Ammon's horn (tissue), 1 donor: ENCODE measurements around the gene BCDIN3D.
"Not testable (repeated sequence)": the region's sequence is repeated elsewhere in the genome, so short reads cannot be mapped to it uniquely, and the experiment has no call there.

Source experiments
- DNase-seq: peaks from one replicate; pipeline ENCODE4 v3.0.0-alpha.2; 2016; ENCODE audit warnings: low spot score

Gene BCDIN3D

GRCh38 chr12:49855890-49856289 lies 13.0 kb upstream of the BCDIN3D start:
- DNase-seq: not testable (repeated sequence)

DNA sequence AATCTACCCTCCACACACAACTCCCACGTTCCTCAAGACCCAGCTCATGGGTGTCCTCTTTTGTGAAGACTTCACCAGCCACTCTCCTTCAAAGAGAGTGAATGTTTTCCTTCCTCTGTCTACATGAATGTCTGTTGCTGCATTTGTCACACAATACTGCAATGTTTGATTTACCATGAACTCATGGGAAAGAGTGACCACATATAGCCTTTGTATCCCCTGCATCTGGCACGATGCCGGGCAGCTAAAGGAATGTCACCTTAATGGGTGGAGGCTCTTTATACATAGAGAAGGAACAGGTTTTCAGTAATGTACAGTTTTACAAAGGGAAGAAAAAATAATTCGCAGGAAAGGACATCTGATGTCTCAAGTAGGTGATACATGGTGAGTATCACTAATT lies 12.1 kb upstream of the BCDIN3D start:
- DNase-seq: no peak

- DNase-seq: no peak
Observed at GRCh38 chr12:49853671-49854070, 10.8 kb upstream of the BCDIN3D start.

- DNase-seq: no peak
Observed at GRCh38 chr12:49847161-49847560, 4.3 kb upstream of the BCDIN3D start.

- DNase-seq: no peak
Observed at GRCh38 chr12:49846032-49846431, 3.1 kb upstream of the BCDIN3D start.

- DNase-seq: no peak
Observed at GRCh38 chr12:49843876-49844437, 1.1 kb upstream of the BCDIN3D start.

DNA sequence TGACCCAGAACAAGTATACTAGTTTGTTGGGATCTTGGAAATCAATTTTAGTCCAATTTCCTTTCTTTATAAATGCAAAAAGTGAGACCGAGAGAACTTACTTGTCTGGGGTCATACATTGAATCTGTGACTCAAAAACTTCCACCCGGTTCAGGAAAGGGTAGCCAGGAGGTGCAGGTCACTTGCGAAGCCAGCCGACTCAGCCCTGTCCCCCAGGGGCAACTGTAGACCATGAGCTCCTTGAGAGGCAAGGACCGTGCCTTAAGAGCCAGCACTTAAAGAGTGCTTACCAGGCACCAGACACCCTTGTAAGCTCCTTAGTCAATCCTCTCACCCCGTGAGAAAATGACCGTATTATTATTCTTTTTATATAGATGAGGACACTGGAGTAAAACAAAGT lies 505 bp upstream of the BCDIN3D start:
- no peak for DNase-seq

GRCh38 chr12:49838973-49839633 lies 3.8 kb downstream of the BCDIN3D start:
- peak; percentile 47 for DNase-seq

DNA sequence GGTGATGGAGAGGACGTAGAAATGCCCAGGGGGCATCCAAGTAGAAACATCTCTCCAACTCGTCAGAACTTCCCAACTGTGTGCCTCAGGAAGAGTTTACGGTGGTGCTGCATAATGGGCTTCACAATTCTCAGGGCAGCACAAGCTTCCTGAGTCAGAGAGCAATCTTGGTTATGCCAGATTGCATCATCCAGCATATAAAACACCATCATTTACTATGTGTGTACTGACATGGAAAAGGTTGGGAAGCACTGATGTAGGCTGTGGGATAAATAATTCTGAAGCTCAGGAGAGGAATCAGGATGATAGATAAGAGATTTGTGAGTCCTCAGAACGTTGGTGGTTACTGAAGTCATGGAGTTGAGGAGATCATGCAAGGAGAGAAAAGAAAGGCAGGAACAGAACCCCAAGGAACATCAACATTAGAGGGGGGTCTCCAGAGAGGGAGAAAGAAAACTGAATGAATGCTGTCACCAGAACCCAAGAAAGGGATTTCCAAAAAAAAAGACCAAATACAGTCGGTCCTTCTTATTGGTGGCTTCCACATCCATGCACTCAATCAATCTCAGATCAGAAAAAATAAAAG lies 10.0 kb downstream of the BCDIN3D start:
- DNase-seq: no peak

GRCh38 chr12:49831717-49832116 lies 11.2 kb downstream of the BCDIN3D start:
- no peak for DNase-seq

GRCh38 chr12:49828133-49829091 lies 14.5 kb downstream of the BCDIN3D start, which contains the start of gene NCKAP5L:
NCKAP5L (minus strand) TSS chr12:49828413; CDS start chr12:49804044, 24,369 bp downstream.
- DNase-seq: peak; percentile 96

- DNase-seq: peak; percentile 69
Observed at GRCh38 chr12:49827401-49828099, 15.4 kb downstream of the BCDIN3D start.

GRCh38 chr12:49827051-49827400 lies 15.9 kb downstream of the BCDIN3D start:
- DNase-seq: peak; percentile 28

- DNase-seq: no peak
Observed at GRCh38 chr12:49825971-49826421, 16.9 kb downstream of the BCDIN3D start.

GRCh38 chr12:49825360-49825970 lies 17.4 kb downstream of the BCDIN3D start:
- DNase-seq: peak; percentile 58

- peak; percentile 60 for DNase-seq
Observed at GRCh38 chr12:49824895-49825294, 18.0 kb downstream of the BCDIN3D start.

GRCh38 chr12:49824416-49824815 lies 18.5 kb downstream of the BCDIN3D start:
- DNase-seq: no peak

GRCh38 chr12:49823951-49824350 lies 19.0 kb downstream of the BCDIN3D start:
- no peak for DNase-seq

GRCh38 chr12:49823350-49823749 lies 19.6 kb downstream of the BCDIN3D start:
- DNase-seq: no peak

DNA sequence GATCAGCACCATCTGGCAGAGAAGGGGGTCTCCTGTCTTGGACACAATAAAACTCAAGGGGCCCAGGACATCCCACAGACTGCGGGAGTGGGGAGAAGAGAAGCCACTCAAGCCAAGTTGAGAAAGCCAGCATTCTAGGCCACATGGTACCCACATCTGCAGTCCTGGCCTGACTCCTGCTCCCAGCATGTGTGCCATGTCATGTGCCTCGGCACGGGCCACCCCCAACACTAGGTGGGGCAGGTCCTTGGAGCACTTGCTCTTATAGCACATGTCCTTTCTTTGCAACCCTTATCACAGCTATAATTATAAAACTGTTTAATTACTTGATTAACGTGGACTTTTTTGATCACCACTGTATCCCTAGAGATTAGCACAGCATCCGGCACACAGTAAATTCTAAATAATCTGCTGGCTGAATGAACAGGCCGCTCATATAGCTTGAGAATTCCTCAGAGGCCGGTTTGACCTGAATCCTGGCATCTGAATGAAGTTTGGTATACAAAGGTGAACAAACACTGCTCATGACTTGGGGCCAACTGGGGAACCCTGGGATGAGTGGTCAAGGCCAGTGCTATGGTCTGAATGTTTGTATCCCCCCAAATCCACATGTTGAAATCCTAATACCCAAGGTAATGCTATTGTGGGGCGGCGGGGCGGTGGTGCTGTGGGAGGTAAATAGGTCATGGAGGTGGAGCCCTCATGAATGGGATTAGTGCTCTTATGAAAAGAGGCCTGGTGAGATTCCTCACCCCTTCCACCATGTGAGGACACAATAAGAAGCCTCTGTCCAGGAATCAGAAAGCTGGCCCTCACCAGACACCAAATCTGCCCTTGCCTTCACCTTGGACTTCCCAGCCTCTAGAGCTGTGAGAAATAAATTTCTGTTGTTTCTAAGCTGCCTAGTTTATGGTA lies 21.3 kb downstream of the BCDIN3D start:
- no peak for DNase-seq
